ENCODE data around the gene BGN.

The BGN gene

DNA sequence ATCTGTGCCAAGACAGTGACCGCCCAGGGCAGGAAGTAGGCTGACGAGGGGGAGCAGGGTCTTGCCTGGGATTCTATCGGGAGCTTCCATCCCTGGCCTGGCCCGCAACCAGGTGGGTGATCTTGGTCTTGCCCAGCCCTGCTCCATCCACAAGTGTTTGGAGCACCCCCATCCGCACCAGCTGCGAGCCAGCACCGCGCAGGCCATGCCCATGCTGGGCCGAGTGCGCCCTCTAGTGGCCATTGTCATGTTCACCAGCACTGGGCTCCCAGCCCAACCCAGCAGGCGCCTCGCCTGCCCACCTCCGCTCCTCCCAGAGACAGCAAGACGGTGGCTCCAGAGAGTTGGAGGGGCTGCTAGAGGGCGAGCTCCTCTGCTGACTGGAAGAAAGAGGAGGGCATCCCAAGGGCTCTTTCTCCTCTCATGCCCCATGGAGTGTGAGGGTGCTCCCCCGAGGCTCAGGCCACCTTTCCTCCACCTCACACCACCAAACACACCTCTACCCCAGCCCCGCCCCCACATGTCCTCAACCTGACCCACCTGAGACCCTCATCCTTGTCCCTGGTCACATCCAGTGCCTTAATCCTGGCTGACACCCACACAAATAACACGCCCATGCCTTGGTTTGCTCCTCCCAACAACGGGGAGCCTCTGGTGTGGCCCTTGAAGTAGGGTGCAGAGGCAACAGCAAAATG lies 12.9 kb downstream of the BGN start:
- DNase-seq, result peak; percentile 41 to 81

DNA sequence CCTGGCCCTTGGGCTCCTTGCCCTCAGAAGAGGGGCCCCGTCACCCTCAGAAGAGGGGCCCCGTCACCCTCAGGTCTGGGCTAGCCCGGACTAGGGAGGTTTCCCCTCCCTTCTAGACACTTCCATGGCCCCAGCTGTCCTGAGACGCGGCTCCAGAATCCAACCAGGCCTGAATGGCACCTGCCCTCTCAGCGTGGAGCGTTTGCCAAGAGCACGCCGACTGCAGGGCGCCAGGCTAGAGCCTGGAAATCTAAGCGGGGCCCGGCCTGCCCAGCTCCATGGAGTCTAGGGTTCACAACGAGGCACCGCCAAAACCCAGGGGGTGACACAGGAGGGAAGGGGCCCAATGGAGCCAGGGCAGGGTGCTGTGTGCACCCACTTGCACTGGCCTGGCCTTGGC lies 14.8 kb downstream of the BGN start:
- DNase-seq, result no peak

DNA sequence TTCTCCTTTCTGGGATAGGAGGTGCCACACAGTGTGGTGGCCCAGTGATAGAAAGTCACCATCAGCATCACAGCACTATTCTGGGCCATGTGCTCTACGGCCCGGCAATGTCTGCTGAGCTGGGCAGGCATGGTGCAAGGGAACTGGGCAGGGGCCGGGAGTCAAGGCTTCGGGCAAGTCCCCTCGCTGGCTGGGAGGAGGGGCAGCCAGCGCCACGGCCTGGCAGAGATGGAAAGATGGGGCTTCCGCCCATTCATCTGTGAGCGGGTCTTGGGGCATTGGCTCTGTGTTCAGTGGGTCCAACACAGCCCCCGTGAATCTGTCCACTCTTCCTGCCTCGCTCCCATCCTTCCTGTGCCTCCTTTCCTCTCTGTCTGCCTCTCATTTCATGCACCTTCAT lies 15.6 kb downstream of the BGN start:
- no peak for DNase-seq

DNA sequence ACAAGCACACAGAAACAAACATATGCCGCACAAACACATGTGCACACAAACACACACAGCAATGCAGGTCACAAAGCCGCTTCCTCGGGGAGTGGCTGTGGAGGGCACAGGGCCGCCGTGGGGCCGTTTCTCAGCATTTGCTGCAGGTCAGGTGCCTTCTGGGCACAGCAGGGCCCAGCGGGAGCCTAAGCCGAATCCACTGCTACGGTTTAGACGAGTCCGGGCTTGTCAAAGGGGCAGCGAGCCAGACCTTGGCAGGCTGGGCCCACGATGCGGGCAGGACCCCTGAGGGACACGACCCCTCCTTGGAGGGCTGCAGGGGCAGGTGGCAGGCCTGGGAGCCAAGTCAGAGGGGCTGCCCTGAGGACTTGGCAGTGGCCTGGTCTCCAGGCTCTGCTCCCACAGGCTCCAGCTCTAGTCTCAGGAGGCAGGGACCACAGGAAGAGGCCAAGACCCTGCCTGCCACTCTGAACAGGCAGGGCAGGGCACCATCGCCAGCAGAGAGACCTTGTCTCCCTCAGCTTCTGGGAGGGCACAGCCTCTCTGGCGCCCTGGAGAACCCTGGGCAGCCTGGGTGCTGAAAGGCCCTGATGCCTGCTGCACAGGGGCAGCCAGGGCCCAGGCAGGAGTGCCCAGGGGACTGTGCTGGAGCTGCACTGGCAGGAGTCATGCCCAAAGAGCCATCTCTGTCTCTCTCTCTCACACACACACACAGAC lies 17.2 kb downstream of the BGN start:
- DNase-seq, result no peak

DNA sequence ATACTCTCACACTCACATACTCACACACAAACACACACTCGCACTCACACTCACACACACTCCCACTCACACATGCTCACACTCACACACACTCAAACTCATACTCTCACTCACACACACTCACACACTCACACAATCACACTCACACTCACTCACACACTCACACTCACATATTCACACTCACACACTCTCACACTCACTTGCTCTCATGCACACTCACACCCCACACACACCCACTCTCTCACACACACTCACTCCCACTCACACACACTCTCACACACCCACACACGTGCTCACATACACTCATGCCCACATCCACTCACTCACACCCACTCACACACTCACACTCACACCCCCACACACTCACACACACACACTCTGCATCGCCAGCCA lies 17.7 kb downstream of the BGN start:
- DNase-seq, result no peak

DNA sequence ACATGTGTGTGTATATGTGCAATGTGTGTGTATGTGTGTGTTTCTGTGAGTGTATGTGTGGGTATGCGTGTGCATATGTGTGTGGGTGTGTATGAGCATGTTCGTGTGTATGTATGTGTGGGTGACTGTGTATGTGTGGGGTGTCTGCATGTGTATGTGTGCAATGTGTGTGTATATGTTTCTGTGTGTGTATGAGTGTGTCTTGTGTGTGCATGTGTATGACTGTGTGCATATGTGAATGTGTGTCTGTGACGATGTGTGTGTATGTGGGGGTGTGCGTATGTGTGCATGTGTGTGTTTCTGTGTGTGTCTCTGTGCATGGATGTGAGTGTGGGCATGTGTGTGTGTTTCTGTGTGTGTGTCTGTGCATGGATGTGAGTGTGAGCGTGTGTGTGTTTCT lies 18.5 kb downstream of the BGN start:
- no peak for DNase-seq

DNA sequence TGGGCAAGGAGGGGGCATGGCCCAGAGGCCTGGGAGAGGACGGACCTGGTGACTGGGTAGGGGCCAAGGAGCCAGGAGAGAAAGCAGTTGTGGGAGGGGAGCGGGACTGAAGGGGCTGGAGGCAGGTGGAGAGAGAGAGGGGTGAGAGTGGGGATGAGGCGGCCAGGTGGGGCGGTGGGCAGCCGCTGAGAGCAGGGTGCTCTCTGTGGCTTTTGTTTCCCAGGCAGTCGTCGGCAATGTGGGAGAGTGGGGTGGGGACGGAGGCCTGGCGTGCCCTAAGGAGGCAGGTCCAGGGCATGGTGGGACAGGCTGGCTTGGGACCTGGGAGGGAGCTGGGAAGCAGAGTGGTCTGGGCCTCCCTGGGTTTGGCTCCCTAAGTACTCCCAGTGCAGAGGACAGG lies 19.5 kb downstream of the BGN start:
- DNase-seq, result no peak

DNA sequence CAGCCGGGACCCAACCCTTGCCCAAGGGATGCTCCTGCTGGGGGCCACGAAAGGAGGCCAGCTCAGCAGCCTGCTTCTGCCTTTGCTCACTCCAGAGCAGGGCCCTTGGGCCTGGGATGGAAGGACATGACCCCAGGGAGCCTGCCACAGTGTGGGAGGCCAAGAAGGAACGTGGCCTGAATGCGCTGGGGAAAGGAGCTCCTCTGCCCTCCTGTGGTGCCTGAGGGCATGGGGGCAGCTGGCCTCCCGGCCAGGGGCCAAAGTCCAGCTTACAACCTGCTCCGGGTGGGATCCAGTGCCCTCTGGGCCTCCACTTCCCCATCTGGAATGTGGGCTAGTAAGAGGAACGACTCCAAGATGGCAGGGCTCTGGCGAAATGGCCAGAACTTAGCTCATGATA lies 20.7 kb downstream of the BGN start:
- no peak for DNase-seq

DNA sequence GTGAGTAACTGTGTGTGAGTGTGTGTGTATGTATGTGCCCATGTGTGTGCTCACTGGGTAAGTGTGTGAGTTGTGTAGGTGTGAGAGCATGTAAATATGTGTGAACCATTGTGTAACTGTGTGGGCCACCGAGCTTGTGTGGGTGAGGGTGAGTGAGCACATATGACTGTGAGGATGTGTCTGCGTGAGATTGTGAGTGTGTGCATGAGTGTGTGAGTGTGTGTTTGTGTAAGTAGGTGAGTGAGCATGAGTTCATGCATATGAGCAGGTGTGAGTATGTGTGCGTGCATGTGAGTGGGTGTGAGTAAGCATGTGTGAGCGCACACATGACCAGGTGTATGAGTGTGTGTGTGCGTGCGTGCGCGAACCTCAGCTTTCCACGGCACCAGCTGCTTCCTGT lies 21.3 kb downstream of the BGN start:
- no peak for DNase-seq

DNA sequence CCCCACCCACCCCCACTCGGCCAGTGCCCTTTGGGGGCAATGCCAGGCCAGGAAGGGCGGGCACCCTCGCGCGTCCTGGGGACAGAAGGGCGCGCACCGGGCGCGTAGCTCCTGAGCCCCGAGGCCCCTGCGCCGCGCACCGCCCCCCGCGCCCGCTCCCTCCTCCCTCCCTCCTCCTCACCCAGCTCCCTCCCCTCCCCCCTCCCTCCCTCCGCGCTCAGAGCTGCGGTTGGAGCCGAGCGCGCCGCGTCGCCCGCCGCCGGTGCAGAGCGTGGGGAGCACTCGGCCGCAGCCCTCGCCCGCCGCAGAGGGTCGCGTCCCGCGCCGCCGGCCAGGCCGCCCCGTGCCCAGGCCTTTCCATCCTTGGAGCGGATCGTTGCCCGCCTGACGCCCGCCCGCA lies 22.6 kb downstream of the BGN start, which contains the start of gene ATP2B3:
Gene ATP2B3 (plus strand): TSS at position 220 of the 400 bp plus-strand sequence. CDS start 18,606 bp downstream, outside the sequence.
- no peak for DNase-seq

DNA sequence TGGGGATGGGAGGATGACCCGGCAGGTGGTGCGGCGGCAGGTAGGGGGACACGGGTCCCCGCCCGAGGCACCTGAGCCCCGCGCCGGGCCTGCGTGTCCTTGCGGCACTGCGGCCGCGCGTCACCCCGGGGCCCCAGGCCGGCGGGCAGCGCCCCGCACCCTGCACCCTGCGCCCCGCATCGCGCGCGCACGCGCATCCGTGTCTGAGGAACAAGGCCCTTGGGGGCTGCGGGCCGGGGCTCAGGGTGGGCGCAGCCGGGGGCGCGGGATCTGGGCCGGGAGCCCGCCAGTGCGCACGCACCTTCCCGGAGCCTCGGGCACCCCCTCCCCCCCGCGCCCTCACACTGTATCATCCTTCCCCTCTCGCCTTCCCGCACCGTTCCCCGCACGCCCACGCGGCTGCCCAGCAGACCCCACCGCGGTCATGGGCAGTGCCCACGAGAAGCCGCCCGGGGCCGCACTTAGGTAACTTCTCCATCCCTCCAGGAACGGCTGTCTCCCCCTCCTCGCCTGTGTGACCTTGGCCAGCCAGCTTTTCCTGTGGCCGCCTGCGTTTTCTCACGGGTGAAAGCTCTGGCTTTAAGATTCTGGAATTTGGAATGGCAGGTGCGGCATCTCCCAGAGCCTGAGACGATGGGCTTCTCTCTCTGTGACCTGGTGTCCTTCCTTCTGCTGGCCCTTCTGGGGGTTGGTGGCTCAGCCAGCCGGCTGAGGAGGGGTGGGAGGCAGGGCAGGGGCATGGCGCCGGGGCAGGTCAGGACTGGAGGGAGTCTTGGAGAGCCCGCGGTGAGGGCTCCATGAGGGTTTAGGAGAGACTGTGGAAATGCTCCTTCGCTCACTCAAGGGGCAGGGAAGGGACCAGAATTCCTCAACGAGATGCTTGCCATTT lies 23.4 kb downstream of the BGN start:
- DNase-seq, result no peak

DNA sequence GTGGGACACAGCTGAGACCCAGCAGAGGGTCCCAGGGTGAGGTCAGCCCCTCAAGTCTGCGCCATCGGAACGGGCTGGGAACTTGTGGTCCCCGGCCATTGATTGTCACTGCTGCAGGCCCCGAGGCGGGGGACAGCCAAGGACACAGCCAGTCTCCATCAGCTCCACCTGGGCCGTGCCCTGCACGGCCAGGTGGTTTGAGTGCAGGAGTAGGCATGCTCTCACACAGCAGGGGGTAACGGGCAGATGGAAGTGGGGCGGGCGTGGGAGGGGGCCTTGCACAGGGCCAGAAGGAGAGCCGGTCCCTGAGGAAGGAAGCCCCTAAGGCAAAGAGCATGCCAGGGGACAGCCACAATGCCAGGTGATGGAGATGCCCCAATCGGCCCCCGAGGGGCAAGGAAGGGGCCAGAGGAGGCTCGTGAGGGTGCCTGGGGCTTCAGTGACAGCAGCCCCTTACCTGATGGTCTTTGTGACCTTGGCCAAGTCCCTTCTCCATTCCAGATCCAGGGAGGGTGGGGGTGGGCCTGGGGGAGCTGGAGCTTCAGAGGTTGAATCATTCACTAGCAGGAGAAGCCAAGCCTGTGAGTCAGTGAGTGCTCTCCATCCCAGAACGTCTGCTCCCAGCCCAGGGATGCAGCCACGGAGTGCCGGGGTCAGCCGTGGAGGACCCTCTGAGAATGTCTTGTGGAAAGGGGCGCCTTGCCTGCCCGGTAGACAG lies 24.9 kb downstream of the BGN start:
- no peak for DNase-seq

DNA sequence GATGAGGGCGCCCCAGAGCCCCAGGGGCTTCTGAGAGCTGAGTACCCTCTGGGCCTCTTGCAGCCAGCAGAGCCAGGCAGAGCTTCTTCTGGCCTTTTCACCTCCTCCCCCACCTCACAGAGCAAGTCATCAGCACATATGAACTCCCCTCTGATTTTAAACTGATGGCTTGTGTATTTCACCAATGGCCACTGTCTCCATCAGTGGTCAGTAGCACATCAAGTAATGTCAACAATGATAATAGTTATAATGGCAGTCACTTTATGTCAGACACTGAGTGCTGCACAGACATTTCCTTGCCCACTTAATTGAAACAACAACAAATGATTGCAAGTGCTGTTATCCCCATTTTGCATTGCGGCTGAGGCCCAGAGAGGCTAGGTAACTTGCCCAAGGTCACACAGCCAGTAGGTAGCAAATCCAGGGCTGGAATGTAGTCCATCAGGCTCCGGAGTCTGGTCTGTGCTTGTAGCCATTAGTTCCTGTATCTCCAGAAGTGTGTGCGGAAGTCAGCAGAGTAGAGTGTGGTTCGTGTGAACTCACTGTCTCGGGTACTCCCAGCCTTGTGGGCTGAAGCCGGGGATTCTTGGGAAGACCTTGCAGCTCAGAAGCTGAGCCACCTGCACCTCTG lies 25.6 kb downstream of the BGN start:
- no peak for DNase-seq

DNA sequence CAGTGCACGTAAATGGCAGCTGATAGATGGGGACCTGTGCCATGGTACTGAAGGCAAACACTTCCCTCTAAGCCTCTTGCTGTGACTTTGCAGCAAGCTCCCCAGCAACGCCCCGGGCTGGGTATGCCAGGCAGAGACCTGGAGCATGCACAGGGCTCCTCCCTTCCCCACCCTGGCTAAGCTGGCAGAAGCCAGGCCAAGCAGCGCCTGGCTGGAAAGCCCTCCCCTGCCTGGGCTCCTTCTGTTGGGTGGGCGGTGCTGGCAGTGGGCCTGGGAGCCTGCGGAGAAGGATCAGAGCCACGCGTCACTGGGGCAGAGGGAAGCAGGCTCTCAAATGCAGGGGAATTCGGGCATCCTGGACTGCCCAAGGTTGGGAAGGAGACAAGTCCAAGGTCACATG lies 26.3 kb downstream of the BGN start:
- DNase-seq, result peak in 1 of 2 donors; percentile 44

DNA sequence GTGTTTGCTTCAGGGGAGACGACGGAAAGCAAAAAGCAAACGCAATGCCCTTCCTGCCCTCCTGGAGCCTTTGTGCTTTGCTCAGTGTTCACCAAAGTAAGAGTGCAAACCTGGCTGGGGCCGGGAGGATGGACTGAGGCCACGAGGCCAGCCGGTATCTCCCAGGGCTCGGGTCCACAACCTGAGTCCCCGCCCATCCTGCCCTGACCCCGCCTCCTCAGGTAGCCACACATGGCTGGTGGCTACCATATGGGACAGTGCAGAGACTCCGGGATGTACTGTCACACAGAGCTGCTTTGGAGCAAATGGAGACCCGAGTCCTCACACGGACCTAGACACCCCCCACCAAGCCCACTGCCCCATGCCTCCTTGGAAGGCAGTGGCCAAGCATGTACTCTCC lies 27.5 kb downstream of the BGN start:
- DNase-seq, result no peak

DNA sequence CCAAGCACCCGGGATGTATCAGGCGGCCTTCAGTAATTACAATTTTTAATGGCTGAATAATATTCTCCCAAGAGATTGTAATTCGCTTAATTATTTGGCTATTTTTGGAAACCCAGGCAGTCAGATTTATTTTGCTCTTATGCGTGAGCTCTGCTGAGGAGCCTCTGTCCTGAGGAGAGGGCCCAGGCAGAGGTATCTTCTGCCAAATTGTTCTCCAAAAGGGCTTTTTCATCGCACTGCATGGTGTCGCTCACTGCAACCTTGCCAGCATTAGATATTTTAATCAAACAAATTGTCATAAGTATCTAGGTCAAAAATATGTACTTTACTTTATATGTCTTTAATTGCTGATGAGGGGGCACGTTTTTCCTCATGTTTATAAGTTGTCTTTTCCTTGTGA lies 28.5 kb downstream of the BGN start:
- no peak for DNase-seq

DNA sequence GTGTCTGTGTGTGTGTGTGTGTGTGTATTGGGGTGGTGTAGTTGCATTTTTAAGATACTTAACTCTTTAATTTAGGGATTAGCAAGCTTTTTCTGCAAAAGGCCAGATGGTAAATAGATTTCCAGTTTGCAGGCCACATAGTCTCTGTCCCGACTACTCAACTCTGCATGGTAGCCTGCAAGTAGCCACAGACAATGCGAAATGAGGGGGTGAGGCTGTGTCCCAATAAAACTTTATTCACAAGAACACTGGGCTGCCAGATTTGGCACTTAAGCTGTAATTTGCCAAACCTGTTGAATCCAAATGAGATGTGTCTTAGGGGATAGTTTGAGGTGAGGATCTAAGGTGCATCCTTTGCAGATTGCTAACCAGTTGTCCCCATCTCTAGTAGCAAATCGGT lies 29.5 kb downstream of the BGN start:
- no peak for DNase-seq

DNA sequence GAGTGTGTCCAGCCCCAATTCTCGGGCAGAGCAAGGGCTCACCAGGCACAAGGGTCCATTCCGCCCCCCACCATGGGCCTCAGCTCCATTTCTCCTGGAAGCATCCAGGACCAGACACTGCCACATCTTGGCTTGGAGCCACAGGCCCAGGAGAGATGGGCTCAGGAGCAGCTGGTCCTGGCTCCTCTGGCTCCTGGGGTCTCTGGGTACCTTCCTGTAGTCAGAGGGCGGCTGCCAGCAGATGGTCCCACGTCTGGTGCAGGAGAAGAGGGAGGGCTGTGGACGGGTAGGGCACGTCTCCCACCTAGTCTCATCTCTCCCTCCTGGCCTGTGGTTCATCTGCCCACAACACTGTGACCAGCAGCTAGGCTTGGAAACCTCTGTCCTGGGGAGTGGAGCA lies 30.7 kb downstream of the BGN start:
- no peak for DNase-seq

DNA sequence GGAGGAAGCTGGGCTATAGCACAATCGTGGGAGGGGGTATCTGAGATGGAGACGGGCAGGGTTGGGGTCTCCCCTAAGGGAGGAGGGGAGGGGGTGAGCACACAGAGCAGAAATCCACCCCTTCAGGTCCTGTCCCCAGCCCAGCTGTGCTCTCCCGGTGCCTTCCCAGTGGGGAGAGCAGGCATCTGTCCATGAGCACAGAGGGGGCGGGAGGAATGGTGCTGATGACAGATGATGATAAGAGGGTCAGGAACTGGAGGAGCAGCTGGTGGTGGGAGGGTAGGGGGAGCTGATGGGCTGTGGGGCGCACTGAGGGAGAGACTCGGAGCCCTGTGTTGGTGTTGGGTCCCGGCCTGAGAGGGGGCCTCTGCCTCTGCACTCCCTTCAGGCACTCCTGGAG lies 31.3 kb downstream of the BGN start:
- DNase-seq, result no peak

DNA sequence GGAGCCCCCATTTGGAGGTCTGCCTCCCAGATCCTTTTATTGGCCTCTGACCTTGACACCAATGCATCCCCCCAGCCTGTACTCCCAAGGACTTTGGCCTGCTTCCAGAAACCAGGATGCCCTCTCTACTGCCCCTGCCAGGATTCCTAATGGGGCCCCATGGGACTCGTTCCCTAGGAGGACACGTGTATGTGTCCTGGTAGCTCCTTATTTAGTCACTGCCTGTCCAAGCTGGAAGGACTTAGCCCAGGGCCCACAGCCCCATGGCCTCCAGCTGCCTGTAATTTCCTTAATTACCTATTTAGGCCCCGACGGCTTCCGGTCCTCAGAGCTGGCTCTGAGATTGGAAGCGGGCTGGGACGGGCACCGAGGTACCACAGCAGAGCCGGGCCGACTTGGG lies 32.0 kb downstream of the BGN start:
- no peak for DNase-seq

DNA sequence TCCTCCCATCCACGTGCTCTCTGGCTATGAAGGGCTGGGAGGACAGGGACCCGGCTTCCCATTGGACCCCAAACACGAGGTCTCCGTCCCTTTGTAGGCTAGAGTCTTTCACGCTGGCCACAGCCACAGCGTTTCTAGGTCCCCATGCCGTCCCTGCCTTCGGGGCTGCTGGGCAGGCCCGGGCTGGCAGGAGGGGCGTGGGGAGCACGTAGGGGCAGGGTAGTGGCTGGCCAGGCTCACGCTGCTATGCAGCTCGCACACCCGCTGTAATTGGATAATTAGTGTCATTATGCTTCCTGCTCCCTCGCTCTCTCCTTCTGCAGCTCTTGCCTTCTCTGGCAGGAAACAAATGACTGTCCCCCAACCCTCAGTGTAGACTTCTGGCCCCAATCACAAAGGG lies 32.4 kb downstream of the BGN start:
- DNase-seq, result no peak

DNA sequence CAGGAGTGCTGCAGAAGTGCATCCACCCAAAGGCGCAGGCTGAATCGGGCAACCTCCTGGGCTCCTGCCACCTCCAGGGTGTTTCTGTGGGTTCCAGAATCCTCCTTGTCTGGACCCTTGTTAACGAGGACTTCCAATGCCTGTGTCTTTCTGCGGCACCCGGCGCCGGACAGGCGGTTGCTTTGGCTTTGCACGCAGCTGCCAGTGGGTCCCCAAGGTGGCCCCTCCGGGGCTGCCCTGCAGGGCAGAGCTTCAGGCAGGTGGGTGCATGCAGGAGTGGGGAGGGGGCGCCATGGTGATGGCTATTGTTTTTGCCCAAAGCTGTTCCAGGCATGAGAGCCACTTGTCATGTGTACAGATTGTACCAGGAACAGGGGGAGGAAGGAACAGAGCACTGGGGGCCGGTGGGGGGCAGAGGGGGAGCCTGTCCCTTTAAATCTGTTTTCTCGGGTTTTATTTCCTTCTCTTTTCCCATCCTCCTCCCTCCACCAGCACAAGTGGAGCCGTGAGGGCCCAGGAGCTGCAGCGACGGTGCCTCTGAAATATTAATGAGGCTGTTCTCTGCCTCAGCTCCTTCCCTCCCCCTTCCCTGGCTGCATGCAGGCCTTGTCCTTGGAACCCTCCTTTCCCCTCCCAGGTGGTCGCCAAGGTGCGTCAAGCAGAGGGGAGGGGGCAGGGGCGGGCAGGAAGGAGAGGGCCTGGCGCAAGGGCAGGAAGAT lies 35.8 kb downstream of the BGN start:
- DNase-seq, result no peak

Data from inflammatory macrophage treated with lipopolysaccharide for 1 hour (primary cell).